ENCODE results near the gene SLC6A19. TPM values are rescaled to one million over a fixed set of nuclear protein-coding genes. Genes with fewer than 3 reads are reported as not detected.

SLC6A19 gene
- total and polyA plus RNA-seq, 8 donors = 0.13 to 5.5 (median 0.43) TPM; not detected in 3

GRCh38 chr5:1224631-1225030 is 23.2 kb downstream of the SLC6A19 start:
- no peaks in the 10 kb centered on the region for H3K4me1 ChIP-seq
- no peak overlapping the region for H3K4me3 ChIP-seq
- intact Hi-C loops (cut with DNase I; ENCODE audit: low total_unique reads) = no loop called here
- H3K27me3 ChIP-seq = peaks cover 0 to 45% (median 0%) of the 10 kb centered on the region in 3 donors
- TF ChIP-seq POLR2AphosphoS5 (IDR thresholded peaks at IDR 0.05) (no peak), CTCF (IDR thresholded peaks at IDR 0.05) (no peak), POLR2A (IDR thresholded peaks at IDR 0.05) (no peak), EP300 (IDR thresholded peaks at IDR 0.05) (no peak)
- no peaks in the 10 kb centered on the region for H3K9me3 ChIP-seq
- DNase-seq = no peak
- WGBS, 5 donors = 85 to 89% (median 87%) methylated on average over 4 to 15 of the region's 15 CpGs
- no peak overlapping the region for H3K27ac ChIP-seq
- H3K36me3 ChIP-seq = no peaks in the 10 kb centered on the region

- no peak within 1 kb of the TSS for H3K27ac ChIP-seq
- intact Hi-C loops (cut with DNase I; ENCODE audit: low total_unique reads) = no loop called here
- 72 to 78% (median 75%) methylated on average over 11 of the region's 11 CpGs for WGBS, 5 donors
- peaks cover 0 to 45% (median 0%) of the 10 kb centered on the region in 3 donors for H3K27me3 ChIP-seq
- no peaks in the 10 kb centered on the region for H3K36me3 ChIP-seq
- DNase-seq = no peak
- no peaks in the 10 kb centered on the region for H3K9me3 ChIP-seq
- no peaks in the 10 kb centered on the region for H3K4me1 ChIP-seq
- H3K4me3 ChIP-seq = no peak within 1 kb of the TSS
- TF ChIP-seq EP300 (IDR thresholded peaks at IDR 0.05) = no peak
- no peak for TF ChIP-seq POLR2AphosphoS5 (IDR thresholded peaks at IDR 0.05)
- TF ChIP-seq CTCF (IDR thresholded peaks at IDR 0.05) = no peak
- TF ChIP-seq POLR2A (IDR thresholded peaks at IDR 0.05) = no peak
Measured at GRCh38 chr5:1225081-1225480, 23.7 kb downstream of the SLC6A19 start, which contains the start of gene SLC6A18. Gene SLC6A18, plus strand, starts transcription at chr5:1225381. Its CDS starts 97 bp downstream, at chr5:1225478.

- TF ChIP-seq POLR2A (IDR thresholded peaks at IDR 0.05) (no peak), EP300 (IDR thresholded peaks at IDR 0.05) (no peak), POLR2AphosphoS5 (IDR thresholded peaks at IDR 0.05) (no peak), CTCF (IDR thresholded peaks at IDR 0.05) (no peak)
- Histone ChIP-seq H3K4me1 (no peaks in the 10 kb centered on the region), H3K9me3 (no peaks in the 10 kb centered on the region), H3K4me3 (no peak overlapping the region), H3K27ac (no peak overlapping the region), H3K27me3 (peaks cover 0 to 56% (median 0%) of the 10 kb centered on the region in 3 donors), H3K36me3 (no peaks in the 10 kb centered on the region)
- intact Hi-C loops (cut with DNase I; ENCODE audit: low total_unique reads) = no loop called here
- DNase-seq = no peak
- WGBS, 5 donors = 79 to 87% (median 83%) methylated on average over 11 to 12 of the region's 12 CpGs
Measured at GRCh38 chr5:1226231-1226630, 24.8 kb downstream of the SLC6A19 start.

GRCh38 chr5:1226839-1227581 is 25.6 kb downstream of the SLC6A19 start:
- TF ChIP-seq EP300 (IDR thresholded peaks at IDR 0.05) = no peak
- TF ChIP-seq CTCF (IDR thresholded peaks at IDR 0.05) = no peak
- TF ChIP-seq POLR2A (IDR thresholded peaks at IDR 0.05) = no peak
- no peak for TF ChIP-seq POLR2AphosphoS5 (IDR thresholded peaks at IDR 0.05)
- H3K27me3 ChIP-seq = peaks cover 0 to 64% (median 0%) of the 10 kb centered on the region in 3 donors
- no peak overlapping the region for H3K27ac ChIP-seq
- DNase-seq = no peak
- H3K36me3 ChIP-seq = no peaks in the 10 kb centered on the region
- H3K4me1 ChIP-seq = no peaks in the 10 kb centered on the region
- intact Hi-C loops (cut with DNase I; ENCODE audit: low total_unique reads) = no loop called here
- H3K9me3 ChIP-seq = no peaks in the 10 kb centered on the region
- 83 to 87% (median 85%) methylated on average over 32 to 50 of the region's 50 CpGs for WGBS, 5 donors
- no peak overlapping the region for H3K4me3 ChIP-seq

Data from stomach (tissue), 9 donors.